Measurements from ENCODE around the gene AGBL1.

DNA sequence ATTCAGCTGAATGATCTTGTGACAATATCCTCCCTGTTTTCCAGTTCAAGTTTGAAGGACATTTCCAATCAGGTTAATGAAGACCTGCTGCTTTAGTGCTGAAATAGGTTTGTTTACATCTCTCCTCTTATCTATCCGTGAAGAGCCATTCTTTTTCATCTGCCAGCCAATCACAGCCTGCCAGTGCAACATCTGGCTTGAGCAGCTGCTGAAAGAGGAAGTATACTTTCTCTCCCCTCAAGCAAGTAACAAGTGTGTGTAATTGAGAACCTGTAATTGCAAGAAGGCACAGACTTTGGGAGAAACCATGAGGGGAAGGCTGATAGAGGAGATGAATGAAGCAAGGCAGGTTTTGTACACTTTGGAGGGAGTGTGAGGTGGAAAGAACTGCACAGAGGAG, 404.3 kb downstream of the AGBL1 start:
- TF ChIP-seq, protein P1, sequence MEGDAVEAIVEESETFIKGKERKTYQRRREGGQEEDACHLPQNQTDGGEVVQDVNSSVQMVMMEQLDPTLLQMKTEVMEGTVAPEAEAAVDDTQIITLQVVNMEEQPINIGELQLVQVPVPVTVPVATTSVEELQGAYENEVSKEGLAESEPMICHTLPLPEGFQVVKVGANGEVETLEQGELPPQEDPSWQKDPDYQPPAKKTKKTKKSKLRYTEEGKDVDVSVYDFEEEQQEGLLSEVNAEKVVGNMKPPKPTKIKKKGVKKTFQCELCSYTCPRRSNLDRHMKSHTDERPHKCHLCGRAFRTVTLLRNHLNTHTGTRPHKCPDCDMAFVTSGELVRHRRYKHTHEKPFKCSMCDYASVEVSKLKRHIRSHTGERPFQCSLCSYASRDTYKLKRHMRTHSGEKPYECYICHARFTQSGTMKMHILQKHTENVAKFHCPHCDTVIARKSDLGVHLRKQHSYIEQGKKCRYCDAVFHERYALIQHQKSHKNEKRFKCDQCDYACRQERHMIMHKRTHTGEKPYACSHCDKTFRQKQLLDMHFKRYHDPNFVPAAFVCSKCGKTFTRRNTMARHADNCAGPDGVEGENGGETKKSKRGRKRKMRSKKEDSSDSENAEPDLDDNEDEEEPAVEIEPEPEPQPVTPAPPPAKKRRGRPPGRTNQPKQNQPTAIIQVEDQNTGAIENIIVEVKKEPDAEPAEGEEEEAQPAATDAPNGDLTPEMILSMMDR (IDR thresholded peaks at IDR 0.05; ENCODE audit: borderline replicate concordance, extremely low read depth, low read length, poor library complexity, severe bottlenecking) = no peak
- TF ChIP-seq EZH2 (IDR thresholded peaks at IDR 0.05; ENCODE audit: borderline replicate concordance, low read depth, low read length, severe bottlenecking) = no peak

All from DND-41 (cell line).